SK-N-SH (cell line): ENCODE data around the gene PIR. TPM values are rescaled to one million over a fixed set of nuclear protein-coding genes. Genes with fewer than 3 reads are reported as not detected.

Experiments
- CTCF ChIA-PET: fragments of 300-600, 350-600 bp; formaldehyde crosslinking; extraction: SDS; loops from one replicate; lab custom pipeline; 2021; lab: Yijun Ruan, JAX
- POLR2A ChIA-PET: fragments of 350-600 bp; sonication (Branson Sonifier 250); formaldehyde crosslinking; extraction: SDS; loops from one replicate; lab custom pipeline; 2020; ENCODE audit warnings: antibody characterized with exemption, inconsistent platforms; lab: Yijun Ruan, JAX
- DNase-seq: peaks from one replicate; pipeline ENCODE4 v3.0.0; 2012
- H2AFZ ChIP-seq: fragments of 200-600 bp; sonication (generic); 2 replicates; pipeline ENCODE4 v1.8.1; 2016; ENCODE audit warnings: antibody characterized with exemption, mild to moderate bottlenecking, low read depth
- H3F3A ChIP-seq: fragments of 200-600 bp; sonication (generic); replicated peaks from 2 replicates; pipeline ENCODE3; 2016; ENCODE audit warnings: antibody characterized with exemption, mild to moderate bottlenecking; ENCODE audit not compliant: insufficient read depth
- H3K27ac ChIP-seq, 2 experiments: fragments of 200-500 bp in 1 of 2; fragments of 200-600 bp in 1 of 2; sonication (Bioruptor generic) in 1 of 2; sonication (generic), shearing (Covaris generic) in 1 of 2; 2 replicates each; pipeline versions ENCODE4 v1.5.1 to v1.6.1; 2014 to 2016; ENCODE audit warnings: low read depth in 2 of 2, inconsistent platforms in 1 of 2, low read length in 1 of 2, mild to moderate bottlenecking in 1 of 2, mixed read lengths in 1 of 2
- H3K27me3 ChIP-seq: fragments of 200-600 bp; sonication (generic), shearing (Covaris generic); 2 replicates; pipeline ENCODE4 v1.6.1; 2016; ENCODE audit warnings: mixed run types; ENCODE audit not compliant: insufficient read depth
- H3K36me3 ChIP-seq, 2 experiments: fragments of 200-500 bp in 1 of 2; fragments of 200-600 bp in 1 of 2; sonication (Bioruptor generic) in 1 of 2; sonication (generic) in 1 of 2; replicated peaks in 1 of 2; 2 replicates each; pipeline versions ENCODE3 to v1.5.1; 2014 to 2016; ENCODE audit warnings: low read length in 1 of 2, mild to moderate bottlenecking in 1 of 2; ENCODE audit not compliant: insufficient read depth in 2 of 2, control insufficient read depth in 1 of 2
- H3K4me1 ChIP-seq, 2 experiments: fragments of 200-500 bp in 1 of 2; fragments of 200-600 bp in 1 of 2; sonication (Bioruptor generic) in 1 of 2; sonication (generic), shearing (Covaris generic) in 1 of 2; 2 replicates each; pipeline versions ENCODE4 v1.5.1 to v1.6.1; 2014 to 2016; ENCODE audit warnings: low read depth in 1 of 2, low read length in 1 of 2, mixed run types in 1 of 2; ENCODE audit not compliant: insufficient read depth in 2 of 2, control insufficient read depth in 1 of 2
- H3K4me2 ChIP-seq: fragments of 200-600 bp; sonication (generic), shearing (Covaris generic); 2 replicates; pipeline ENCODE4 v1.6.1; 2017; ENCODE audit warnings: mixed run types
- H3K4me3 ChIP-seq, 2 experiments: fragments of 200-500 bp in 1 of 2; fragments of 200-600 bp in 1 of 2; sonication (Bioruptor generic) in 1 of 2; sonication (generic), shearing (Covaris generic) in 1 of 2; 2 replicates each; pipeline versions ENCODE4 v1.5.1 to v1.8.1; 2014 to 2016; ENCODE audit warnings: low read depth in 2 of 2, inconsistent platforms in 1 of 2, low read length in 1 of 2, mild to moderate bottlenecking in 1 of 2, mixed read lengths in 1 of 2, moderate library complexity in 1 of 2
- H3K79me2 ChIP-seq: fragments of 200-600 bp; sonication (generic); 2 replicates; pipeline ENCODE4 v1.8.1; 2017; ENCODE audit warnings: mild to moderate bottlenecking; ENCODE audit not compliant: insufficient read depth
- H3K9ac ChIP-seq: fragments of 200-600 bp; sonication (generic); 2 replicates; pipeline ENCODE4 v1.6.1; 2017; ENCODE audit warnings: mixed run types
- H3K9me2 ChIP-seq: fragments of 200-600 bp; sonication (generic); 2 replicates; pipeline ENCODE4 v1.6.1; 2017; ENCODE audit warnings: mixed run types
- H3K9me3 ChIP-seq: fragments of 200-600 bp; sonication (generic); 2 replicates; pipeline ENCODE4 v1.6.1; 2017; ENCODE audit warnings: mixed run types, mild to moderate bottlenecking, moderate library complexity
- H4K20me1 ChIP-seq: fragments of 200-600 bp; sonication (generic); 2 replicates; pipeline ENCODE4 v1.6.1; 2017; ENCODE audit warnings: mild to moderate bottlenecking, mixed run types; ENCODE audit not compliant: insufficient read depth
- CHD2 ChIP-seq: fragments of 150-350 bp; IDR thresholded peaks from 2 replicates; pipeline ENCODE4 v1.6.1; 2018; ENCODE audit warnings: low read length; ENCODE audit not compliant: partially characterized antibody
- CTCF ChIP-seq: fragments of 200-600 bp; sonication (generic); IDR thresholded peaks from 2 replicates; pipeline ENCODE4 v1.6.1; 2017; ENCODE audit warnings: antibody characterized with exemption, mild to moderate bottlenecking, moderate library complexity
- EP300 ChIP-seq, 2 experiments: IDR thresholded peaks; 2 replicates each; pipeline versions ENCODE4 v1.4.0 to v1.6.1; 2012; ENCODE audit warnings: borderline replicate concordance in 1 of 2, low read depth in 1 of 2, low read length in 1 of 2
- EZH2phosphoT487 ChIP-seq: fragments of 200-600 bp; sonication (generic); IDR thresholded peaks from 2 replicates; pipeline ENCODE4 v1.6.1; 2017; ENCODE audit warnings: low read depth, mixed run types, mild to moderate bottlenecking, antibody characterized with exemption, moderate library complexity, borderline replicate concordance
- FOXM1 ChIP-seq: IDR thresholded peaks from 2 replicates; pipeline ENCODE4 v1.4.0; 2012; ENCODE audit warnings: low read depth, mild to moderate bottlenecking
- GATA2 ChIP-seq: sonication (generic); formaldehyde crosslinking; IDR thresholded peaks from 2 replicates; pipeline ENCODE4 v1.5.0; 2020; ENCODE audit warnings: mild to moderate bottlenecking, missing genetic modification reagents
- JUND ChIP-seq: IDR thresholded peaks from 2 replicates; pipeline ENCODE4 v1.4.0; 2012
- POLR2AphosphoS5 ChIP-seq: IDR thresholded peaks from 2 replicates; pipeline ENCODE4 v1.6.1; 2012; ENCODE audit warnings: low read depth, low read length
- RAD21 ChIP-seq: IDR thresholded peaks from 2 replicates; pipeline ENCODE4 v1.6.1; 2012; ENCODE audit warnings: mild to moderate bottlenecking, low read length
- RCOR1 ChIP-seq: fragments of 150-350 bp; IDR thresholded peaks from 2 replicates; pipeline ENCODE4 v1.6.1; 2017; ENCODE audit warnings: antibody characterized with exemption, low read length
- RFX5 ChIP-seq: IDR thresholded peaks from 2 replicates; pipeline ENCODE4 v1.6.1; 2012; ENCODE audit warnings: mild to moderate bottlenecking, improper control_type of control experiment, low read length
- SIN3A ChIP-seq: IDR thresholded peaks from 2 replicates; pipeline ENCODE4 v1.6.1; 2012; ENCODE audit warnings: low read depth, mild to moderate bottlenecking, low read length, moderate library complexity, borderline replicate concordance
- TAF1 ChIP-seq: IDR thresholded peaks from 2 replicates; pipeline ENCODE4 v1.6.1; 2012; ENCODE audit warnings: low read depth, mild to moderate bottlenecking, low read length, moderate library complexity, borderline replicate concordance
- TCF12 ChIP-seq: IDR thresholded peaks from 2 replicates; pipeline ENCODE4 v1.4.0; 2012
- ZBTB33 ChIP-seq: IDR thresholded peaks from 2 replicates; pipeline ENCODE4 v1.4.0; 2012; ENCODE audit warnings: low read depth, borderline replicate concordance
- WGBS: methylation state at CpG from one replicate; pipeline ENCODE4 v1.1.6; 2017; ENCODE audit warnings: low lambda C conversion rate; 5-methylcytosine and 5-hydroxymethylcytosine counted together
- polyA plus RNA-seq, 3 experiments: library from polyadenylated mRNA; depleted of rRNA; stranded (reverse); fragments of >200 nt; gene quantifications; 2 replicates each; pipeline ENCODE4 v1.2.3, GENCODE V29; 2012

Gene PIR
- polyA plus RNA-seq, 1 of the 3 experiments (the other 2 are of a cell fraction) = 12.3 TPM

GRCh38 chrX:15434205-15434604 lies 58.9 kb downstream of the PIR start:
- POLR2A ChIA-PET = no interaction called here

GRCh38 chrX:15430584-15430983 lies 62.5 kb downstream of the PIR start:
- Histone ChIP-seq H3K9me3 (no peaks in the 10 kb centered on the region), H3K4me2 (no peak overlapping the region), H4K20me1 (no peaks in the 10 kb centered on the region), H3F3A (no peaks in the 10 kb centered on the region), H3K27me3 (no peaks in the 10 kb centered on the region), H3K27ac (peak overlapping the region in 1 of 2 experiments; percentile 79; a peak in 2 of 4 replicates), H3K36me3 (no peaks in the 10 kb centered on the region), H3K4me1 (no peaks in the 10 kb centered on the region; a peak in 1 of 4 replicates), H3K4me3 (no peak overlapping the region), H3K79me2 (no peaks in the 10 kb centered on the region), H2AFZ (no peak overlapping the region), H3K9me2 (no peaks in the 10 kb centered on the region), H3K9ac (no peak overlapping the region)
- TF ChIP-seq TCF12 (peak; percentile 79), CTCF (no peak), FOXM1 (no peak), CHD2 (no peak), ZBTB33 (no peak)
- ChIA-PET POLR2A (no interaction called here), CTCF (interaction anchor here (1.1 to 2.6 kb wide), 3 partner anchors 11 to 37 kb away, joined by 3 to 9 read pairs (median 4); no protein-coding TSS in a partner anchor)
- WGBS = 0% methylated on average over 1 of the region's 1 CpG
- no peak for DNase-seq

More at GRCh38 chrX:15434205-15434604, 58.9 kb downstream of the PIR start:
- 44% methylated on average over 2 of the region's 2 CpGs for WGBS
- H3K4me2 ChIP-seq = no peak overlapping the region
- H3K9me3 ChIP-seq = no peaks in the 10 kb centered on the region
- CTCF ChIA-PET = no interaction called here
- no peaks in the 10 kb centered on the region for H3K79me2 ChIP-seq
- TF ChIP-seq SIN3A (no peak), EP300 (IDR thresholded peaks at IDR 0.05; ENCODE audit: borderline replicate concordance in 1 of 2, low read depth in 1 of 2, low read length in 1 of 2) (no peak), EZH2phosphoT487 (no peak), JUND (no peak), RAD21 (no peak), RCOR1 (no peak), ZBTB33 (no peak), GATA2 (CRISPR knock-in tag) (no peak), RFX5 (no peak), TAF1 (no peak), POLR2AphosphoS5 (no peak)
- no peaks in the 10 kb centered on the region for H3K9me2 ChIP-seq
- no peaks in the 10 kb centered on the region for H3F3A ChIP-seq
- H3K9ac ChIP-seq = no peak overlapping the region
- no peak overlapping the region for H3K4me3 ChIP-seq
- no peak for DNase-seq
- no peaks in the 10 kb centered on the region; a peak in 1 of 4 replicates for H3K4me1 ChIP-seq
- H3K27me3 ChIP-seq = no peaks in the 10 kb centered on the region
- no peaks in the 10 kb centered on the region for H3K36me3 ChIP-seq
- H3K27ac ChIP-seq = no peak overlapping the region
- no peak overlapping the region for H2AFZ ChIP-seq
- no peaks in the 10 kb centered on the region for H4K20me1 ChIP-seq
